GM23338 (cell line): ENCODE data around the gene EPHB1. TPM values are rescaled to one million over a fixed set of nuclear protein-coding genes. Genes with fewer than 3 reads are reported as not detected.

Experiments used
- ATAC-seq: fragments of 200-7000 bp; cut with Tn5 transposase; 3 replicates; pipeline ENCODE4 v1.9.1; 2020
- DNase-seq: peaks from one replicate; pipeline ENCODE4 v3.0.0-alpha.2; 2015; ENCODE audit warnings: low spot score
- H2AFZ ChIP-seq: fragments of 200-600 bp; sonication (generic); 2 replicates; pipeline ENCODE4 v1.8.0; 2016; ENCODE audit warnings: antibody characterized with exemption, mild to moderate bottlenecking, moderate library complexity
- H3F3A ChIP-seq: fragments of 200-600 bp; sonication (generic); replicated peaks from 2 replicates; pipeline ENCODE4 v1.8.0; 2017; ENCODE audit warnings: antibody characterized with exemption, mixed run types, low read depth
- H3K27ac ChIP-seq: fragments of 200-600 bp; sonication (generic); 2 replicates; pipeline ENCODE4 v1.6.1; 2016; ENCODE audit warnings: low read depth
- H3K27me3 ChIP-seq: fragments of 200-600 bp; sonication (generic); 2 replicates; pipeline ENCODE4 v1.8.0; 2016; ENCODE audit warnings: mild to moderate bottlenecking, mixed run types, moderate library complexity; ENCODE audit not compliant: insufficient read depth
- H3K36me3 ChIP-seq: fragments of 200-600 bp; sonication (generic); 2 replicates; pipeline ENCODE4 v1.8.0; 2016; ENCODE audit warnings: mild to moderate bottlenecking; ENCODE audit not compliant: insufficient read depth
- H3K4me1 ChIP-seq: fragments of 200-600 bp; sonication (generic); 2 replicates; pipeline ENCODE4 v1.8.0; 2016; ENCODE audit warnings: mild to moderate bottlenecking, moderate library complexity; ENCODE audit not compliant: insufficient read depth
- H3K4me2 ChIP-seq: fragments of 200-600 bp; sonication (generic); 2 replicates; pipeline ENCODE4 v1.7.1; 2017; ENCODE audit warnings: mixed run types
- H3K4me3 ChIP-seq: fragments of 200-600 bp; sonication (generic); 2 replicates; pipeline ENCODE4 v1.6.1; 2016; ENCODE audit warnings: mixed run types
- H3K79me2 ChIP-seq: fragments of 200-600 bp; sonication (generic); replicated peaks from 2 replicates; pipeline ENCODE4 v1.8.0; 2017; ENCODE audit warnings: mild to moderate bottlenecking; ENCODE audit not compliant: insufficient read depth
- H3K9me2 ChIP-seq: fragments of 200-600 bp; sonication (generic); 2 replicates; pipeline ENCODE4 v1.8.0; 2017; ENCODE audit not compliant: insufficient read depth
- H4K20me1 ChIP-seq: fragments of 200-600 bp; sonication (generic); replicated peaks from 2 replicates; pipeline ENCODE4 v1.8.0; 2017; ENCODE audit warnings: mild to moderate bottlenecking; ENCODE audit not compliant: insufficient read depth
- H3K27ac Mint-ChIP-seq: 2 replicates; pipeline ENCODE4 v1.8.0; 2020; ENCODE audit warnings: inconsistent platforms, mild to moderate bottlenecking, moderate library complexity, mixed read lengths
- H3K27me3 Mint-ChIP-seq: 3 replicates; pipeline ENCODE4 v1.8.0; 2022; ENCODE audit warnings: low read depth, mild to moderate bottlenecking, moderate library complexity, mixed read lengths, inconsistent platforms; ENCODE audit not compliant: insufficient read depth, poor library complexity
- H3K36me3 Mint-ChIP-seq: 3 replicates; pipeline ENCODE4 v1.8.0; 2021; ENCODE audit warnings: low read depth, mild to moderate bottlenecking, inconsistent platforms, moderate library complexity, mixed read lengths
- H3K4me1 Mint-ChIP-seq: 3 replicates; pipeline ENCODE4 v1.8.0; 2020; ENCODE audit warnings: mild to moderate bottlenecking, inconsistent platforms, mixed read lengths
- H3K4me3 Mint-ChIP-seq: 3 replicates; pipeline ENCODE4 v1.8.0; 2021; ENCODE audit warnings: moderate library complexity, mild to moderate bottlenecking, inconsistent platforms, mixed read lengths
- H3K9me3 Mint-ChIP-seq: 3 replicates; pipeline ENCODE4 v1.8.0; 2020; ENCODE audit warnings: moderate library complexity, mild to moderate bottlenecking, inconsistent platforms, mixed read lengths
- CREB1 ChIP-seq: fragments of 250-450 bp; sonication (Bioruptor Pico); IDR thresholded peaks from 2 replicates; pipeline ENCODE4 v1.5.0; 2020; ENCODE audit warnings: low read depth, mild to moderate bottlenecking, moderate library complexity
- EZH2 ChIP-seq: fragments of 200-600 bp; sonication (generic); IDR thresholded peaks from one replicate; pipeline ENCODE4 v1.8.0; 2017; ENCODE audit warnings: antibody characterized with exemption, mild to moderate bottlenecking, low read depth; ENCODE audit not compliant: unreplicated experiment
- EZH2phosphoT487 ChIP-seq: fragments of 200-600 bp; sonication (generic); IDR thresholded peaks from one replicate; pipeline ENCODE4 v1.8.1; 2018; ENCODE audit warnings: antibody characterized with exemption; ENCODE audit not compliant: unreplicated experiment
- JUNB ChIP-seq: IDR thresholded peaks from one replicate; pipeline ENCODE4 v1.6.1; 2016; ENCODE audit warnings: antibody characterized with exemption; ENCODE audit not compliant: unreplicated experiment
- NANOG ChIP-seq: IDR thresholded peaks from 2 replicates; pipeline ENCODE4 v1.6.1; 2016; ENCODE audit warnings: antibody characterized with exemption, borderline replicate concordance
- POLR2AphosphoS5 ChIP-seq: IDR thresholded peaks from 2 replicates; pipeline ENCODE4 v1.6.1; 2016; ENCODE audit warnings: antibody characterized with exemption, low read depth
- STAT1 ChIP-seq: IDR thresholded peaks from one replicate; pipeline ENCODE4 v1.6.1; 2016; ENCODE audit warnings: antibody characterized with exemption; ENCODE audit not compliant: unreplicated experiment
- ZNF114 ChIP-seq: fragments of 250-450 bp; sonication (Bioruptor Pico); IDR thresholded peaks from 2 replicates; pipeline ENCODE4 v1.5.0; 2020; ENCODE audit warnings: mild to moderate bottlenecking, moderate library complexity
- ZNF331 ChIP-seq: fragments of 250-450 bp; sonication (Bioruptor Pico); IDR thresholded peaks from 2 replicates; pipeline ENCODE4 v1.5.0; 2020; ENCODE audit warnings: low read depth, mild to moderate bottlenecking, moderate library complexity
- ZNF462 ChIP-seq: fragments of 250-450 bp; sonication (Bioruptor Pico); IDR thresholded peaks from 2 replicates; pipeline ENCODE4 v1.5.0; 2020; ENCODE audit warnings: mild to moderate bottlenecking, moderate library complexity
- polyA plus RNA-seq: library from polyadenylated mRNA; unstranded; fragments of >200 nt; fragmentation: Nextera tagmentation; extraction: Ambion mirVana; gene quantifications from 2 replicates; pipeline ENCODE4 v1.2.1, GENCODE V29; 2016
- total RNA-seq: library from RNA; depleted of rRNA; stranded (reverse); fragments of >200 nt; shearing (Covaris generic); gene quantifications from 2 replicates; pipeline ENCODE4 v1.2.3, GENCODE V29; 2014
- TF ChIP-seq, protein P1 (sequence below), 2 experiments: fragments of 200-600 bp in 1 of 2; sonication (generic) in 1 of 2; conservative IDR thresholded peaks; 2 replicates each; pipeline versions ENCODE4 v1.5.1 to v1.6.1; 2016 to 2017; ENCODE audit warnings: antibody characterized with exemption in 2 of 2, low read depth in 2 of 2, mild to moderate bottlenecking in 2 of 2, moderate library complexity in 1 of 2
- TF ChIP-seq, protein P2 (sequence below): IDR thresholded peaks from 2 replicates; pipeline ENCODE4 v1.6.1; 2016; ENCODE audit warnings: antibody characterized with exemption
- TF ChIP-seq, protein P3 (sequence below): IDR thresholded peaks from one replicate; pipeline ENCODE4 v1.6.1; 2018; ENCODE audit warnings: antibody characterized with exemption; ENCODE audit not compliant: unreplicated experiment

EPHB1 gene
- total and polyA plus RNA-seq, 2 experiments from 2014 or later: 2.7 to 5.2 TPM

- H3K27ac Mint-ChIP-seq: no peak overlapping the region
- no peaks in the 10 kb centered on the region for H3K4me1 Mint-ChIP-seq
- H3K79me2 ChIP-seq: no peaks in the 10 kb centered on the region
- H3K36me3 ChIP-seq: no peaks in the 10 kb centered on the region
- H3K4me2 ChIP-seq: no peak overlapping the region
- no peak overlapping the region for H3K4me3 Mint-ChIP-seq
- H3K4me1 ChIP-seq: no peaks in the 10 kb centered on the region
- H3K27ac ChIP-seq: no peak overlapping the region
- no peaks in the 10 kb centered on the region for H3K27me3 ChIP-seq
- ATAC-seq: no peak
- 0 out of 2 replicates have a peak, but pooled peaks cover 3% of the 10 kb centered on the region for H3K9me2 ChIP-seq
- H4K20me1 ChIP-seq: no peaks in the 10 kb centered on the region
- TF ChIP-seq, protein P1, sequence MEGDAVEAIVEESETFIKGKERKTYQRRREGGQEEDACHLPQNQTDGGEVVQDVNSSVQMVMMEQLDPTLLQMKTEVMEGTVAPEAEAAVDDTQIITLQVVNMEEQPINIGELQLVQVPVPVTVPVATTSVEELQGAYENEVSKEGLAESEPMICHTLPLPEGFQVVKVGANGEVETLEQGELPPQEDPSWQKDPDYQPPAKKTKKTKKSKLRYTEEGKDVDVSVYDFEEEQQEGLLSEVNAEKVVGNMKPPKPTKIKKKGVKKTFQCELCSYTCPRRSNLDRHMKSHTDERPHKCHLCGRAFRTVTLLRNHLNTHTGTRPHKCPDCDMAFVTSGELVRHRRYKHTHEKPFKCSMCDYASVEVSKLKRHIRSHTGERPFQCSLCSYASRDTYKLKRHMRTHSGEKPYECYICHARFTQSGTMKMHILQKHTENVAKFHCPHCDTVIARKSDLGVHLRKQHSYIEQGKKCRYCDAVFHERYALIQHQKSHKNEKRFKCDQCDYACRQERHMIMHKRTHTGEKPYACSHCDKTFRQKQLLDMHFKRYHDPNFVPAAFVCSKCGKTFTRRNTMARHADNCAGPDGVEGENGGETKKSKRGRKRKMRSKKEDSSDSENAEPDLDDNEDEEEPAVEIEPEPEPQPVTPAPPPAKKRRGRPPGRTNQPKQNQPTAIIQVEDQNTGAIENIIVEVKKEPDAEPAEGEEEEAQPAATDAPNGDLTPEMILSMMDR (conservative IDR thresholded peaks at IDR 0.05; ENCODE audit: low read depth in 2 of 2): no peak
- no peak for TF ChIP-seq ZNF331 (CRISPR knock-in tag)
- TF ChIP-seq CREB1 (CRISPR knock-in tag): no peak
- TF ChIP-seq JUNB: no peak
- TF ChIP-seq, protein P2, sequence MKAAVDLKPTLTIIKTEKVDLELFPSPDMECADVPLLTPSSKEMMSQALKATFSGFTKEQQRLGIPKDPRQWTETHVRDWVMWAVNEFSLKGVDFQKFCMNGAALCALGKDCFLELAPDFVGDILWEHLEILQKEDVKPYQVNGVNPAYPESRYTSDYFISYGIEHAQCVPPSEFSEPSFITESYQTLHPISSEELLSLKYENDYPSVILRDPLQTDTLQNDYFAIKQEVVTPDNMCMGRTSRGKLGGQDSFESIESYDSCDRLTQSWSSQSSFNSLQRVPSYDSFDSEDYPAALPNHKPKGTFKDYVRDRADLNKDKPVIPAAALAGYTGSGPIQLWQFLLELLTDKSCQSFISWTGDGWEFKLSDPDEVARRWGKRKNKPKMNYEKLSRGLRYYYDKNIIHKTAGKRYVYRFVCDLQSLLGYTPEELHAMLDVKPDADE: no peak
- TF ChIP-seq POLR2AphosphoS5: no peak
- TF ChIP-seq EZH2phosphoT487: no peak
- no peak for TF ChIP-seq ZNF462 (CRISPR knock-in tag)
- no peak for TF ChIP-seq NANOG
- no peak for TF ChIP-seq ZNF114 (CRISPR knock-in tag)
- TF ChIP-seq EZH2: no peak
- TF ChIP-seq STAT1: no peak
- TF ChIP-seq, protein P3, sequence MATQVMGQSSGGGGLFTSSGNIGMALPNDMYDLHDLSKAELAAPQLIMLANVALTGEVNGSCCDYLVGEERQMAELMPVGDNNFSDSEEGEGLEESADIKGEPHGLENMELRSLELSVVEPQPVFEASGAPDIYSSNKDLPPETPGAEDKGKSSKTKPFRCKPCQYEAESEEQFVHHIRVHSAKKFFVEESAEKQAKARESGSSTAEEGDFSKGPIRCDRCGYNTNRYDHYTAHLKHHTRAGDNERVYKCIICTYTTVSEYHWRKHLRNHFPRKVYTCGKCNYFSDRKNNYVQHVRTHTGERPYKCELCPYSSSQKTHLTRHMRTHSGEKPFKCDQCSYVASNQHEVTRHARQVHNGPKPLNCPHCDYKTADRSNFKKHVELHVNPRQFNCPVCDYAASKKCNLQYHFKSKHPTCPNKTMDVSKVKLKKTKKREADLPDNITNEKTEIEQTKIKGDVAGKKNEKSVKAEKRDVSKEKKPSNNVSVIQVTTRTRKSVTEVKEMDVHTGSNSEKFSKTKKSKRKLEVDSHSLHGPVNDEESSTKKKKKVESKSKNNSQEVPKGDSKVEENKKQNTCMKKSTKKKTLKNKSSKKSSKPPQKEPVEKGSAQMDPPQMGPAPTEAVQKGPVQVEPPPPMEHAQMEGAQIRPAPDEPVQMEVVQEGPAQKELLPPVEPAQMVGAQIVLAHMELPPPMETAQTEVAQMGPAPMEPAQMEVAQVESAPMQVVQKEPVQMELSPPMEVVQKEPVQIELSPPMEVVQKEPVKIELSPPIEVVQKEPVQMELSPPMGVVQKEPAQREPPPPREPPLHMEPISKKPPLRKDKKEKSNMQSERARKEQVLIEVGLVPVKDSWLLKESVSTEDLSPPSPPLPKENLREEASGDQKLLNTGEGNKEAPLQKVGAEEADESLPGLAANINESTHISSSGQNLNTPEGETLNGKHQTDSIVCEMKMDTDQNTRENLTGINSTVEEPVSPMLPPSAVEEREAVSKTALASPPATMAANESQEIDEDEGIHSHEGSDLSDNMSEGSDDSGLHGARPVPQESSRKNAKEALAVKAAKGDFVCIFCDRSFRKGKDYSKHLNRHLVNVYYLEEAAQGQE: no peak
- H2AFZ ChIP-seq: no peak overlapping the region
- H3F3A ChIP-seq: no peaks in the 10 kb centered on the region
- H3K36me3 Mint-ChIP-seq: no peaks in the 10 kb centered on the region
- no peak for DNase-seq
- no peak overlapping the region for H3K4me3 ChIP-seq
- no peaks in the 10 kb centered on the region for H3K9me3 Mint-ChIP-seq
- H3K27me3 Mint-ChIP-seq: peaks cover 5% of the 10 kb centered on the region
Measured at GRCh38 chr3:134836921-134837320, 41.9 kb downstream of the EPHB1 start.
